A549 (cell line): Measurements from ENCODE around the gene SORBS1.

Experiments
- CTCF ChIP-seq: fragments of >200 bp; sonication (Bioruptor Twin); formaldehyde crosslinking; IDR thresholded peaks from 3 replicates; pipeline ENCODE4 v1.5.1; 2016
- MAX ChIP-seq: IDR thresholded peaks from 2 replicates; pipeline ENCODE4 v1.6.1; 2012
- RAD21 ChIP-seq, 2 experiments: fragments of >200 bp in 1 of 2; sonication (Bioruptor Twin) in 1 of 2; formaldehyde crosslinking in 1 of 2; IDR thresholded peaks in 1 of 2; conservative IDR thresholded peaks in 1 of 2; 2 replicates in 1 of 2; 3 replicates in 1 of 2; pipeline ENCODE4 v1.6.1; 2012 to 2018; ENCODE audit warnings: inconsistent platforms in 1 of 2

- TF ChIP-seq CTCF (no peak), RAD21 (conservative IDR thresholded peaks at IDR 0.05 in 1 of 2, IDR thresholded peaks at IDR 0.05 in 1 of 2) (no peak), MAX (no peak)
These were observed 246.8 kb downstream of the SORBS1 start for GRCh38 chr10:95314192-95314918.
